ENCODE data around the gene PCNT. TPM values are rescaled to one million over a fixed set of nuclear protein-coding genes. Genes with fewer than 3 reads are reported as not detected.

The PCNT gene
- 10 to 100 TPM; 20.4 to 36.9 (median 26.1) TPM for total RNA-seq
- long read RNA-seq, donor 1, partial matches to known transcripts = 11 of 17 reads
- long read RNA-seq, donor 1, other reads (novel, unspliced or antisense) = 6 of 17 reads
- long read RNA-seq, donor 2, partial matches to known transcripts = 10 of 12 reads
- long read RNA-seq, donor 2, other reads (novel, unspliced or antisense) = 2 of 12 reads

- H3K36me3 ChIP-seq (ENCODE audit: low read depth) = no peaks in the 10 kb centered on the region
- DNase-seq (peak; percentile 97 to 99 (median 99)), ATAC-seq (peak; percentile 91)
- peak within 1 kb of the TSS; percentile 88 for H3K4me3 ChIP-seq
- peaks cover 21% of the 10 kb centered on the region for H3K4me1 ChIP-seq (ENCODE audit: low read depth)
- TF ChIP-seq CTCF (IDR thresholded peaks at IDR 0.05) = no peak
- intact Hi-C loops (cut with DNase I, micrococcal nuclease) = no loop called here
- no peaks in the 10 kb centered on the region for H3K9me3 ChIP-seq
Observed at GRCh38 chr21:46323710-46324389, at the start of gene PCNT, which contains the start of gene C21orf58. Gene PCNT, plus strand, starts transcription at chr21:46324156. Its CDS starts 73 bp downstream, at chr21:46324229. Gene C21orf58, minus strand, starts transcription at chr21:46323870. Its CDS starts 1,132 bp downstream, at chr21:46322738.

GRCh38 chr21:46274797-46275390 lies 49.1 kb upstream of the PCNT start:
- intact Hi-C loops (cut with DNase I, micrococcal nuclease) = no loop called here
- DNase-seq (no peak), ATAC-seq (no peak)
- H3K4me3 ChIP-seq = no peak overlapping the region
- TF ChIP-seq CTCF (IDR thresholded peaks at IDR 0.05) = no peak
- no peaks in the 10 kb centered on the region for H3K9me3 ChIP-seq
- H3K36me3 ChIP-seq (ENCODE audit: low read depth) = peaks cover 9% of the 10 kb centered on the region
- no peaks in the 10 kb centered on the region for H3K4me1 ChIP-seq (ENCODE audit: low read depth)

- DNase-seq (peak in 2 of 3 donors; percentile 51 to 55), ATAC-seq (peak; percentile 38)
- H3K4me1 ChIP-seq (ENCODE audit: low read depth) = peaks cover 36% of the 10 kb centered on the region
- no peaks in the 10 kb centered on the region for H3K9me3 ChIP-seq
- intact Hi-C loops (cut with DNase I, micrococcal nuclease) = no loop called here
- no peak overlapping the region for H3K4me3 ChIP-seq
- H3K36me3 ChIP-seq (ENCODE audit: low read depth) = no peaks in the 10 kb centered on the region
- TF ChIP-seq CTCF (IDR thresholded peaks at IDR 0.05) = no peak
Observed at GRCh38 chr21:46284077-46284644, 39.8 kb upstream of the PCNT start.

- no peak for TF ChIP-seq CTCF (IDR thresholded peaks at IDR 0.05)
- intact Hi-C loops (cut with DNase I, micrococcal nuclease) = no loop called here
- H3K4me3 ChIP-seq = no peak overlapping the region
- no peaks in the 10 kb centered on the region for H3K36me3 ChIP-seq (ENCODE audit: low read depth)
- H3K4me1 ChIP-seq (ENCODE audit: low read depth) = peaks cover 36% of the 10 kb centered on the region
- no peak for DNase-seq
- no peaks in the 10 kb centered on the region for H3K9me3 ChIP-seq
- no peak for ATAC-seq
Observed at GRCh38 chr21:46284733-46285132, 39.2 kb upstream of the PCNT start.

GRCh38 chr21:46285206-46285661 lies 38.7 kb upstream of the PCNT start, which contains the start of gene MCM3AP:
Gene MCM3AP, minus strand, starts transcription at chr21:46285611. Its CDS starts 325 bp downstream, at chr21:46285286.
- intact Hi-C loops (cut with DNase I, micrococcal nuclease) = no loop called here
- no peaks in the 10 kb centered on the region for H3K36me3 ChIP-seq (ENCODE audit: low read depth)
- no peak for ATAC-seq
- no peaks in the 10 kb centered on the region for H3K9me3 ChIP-seq
- H3K4me1 ChIP-seq (ENCODE audit: low read depth) = peaks cover 36% of the 10 kb centered on the region
- no peak for DNase-seq
- peak within 1 kb of the TSS; percentile 71 for H3K4me3 ChIP-seq
- no peak for TF ChIP-seq CTCF (IDR thresholded peaks at IDR 0.05)
